ENCODE data around the gene MORN4.

MORN4 gene

DNA sequence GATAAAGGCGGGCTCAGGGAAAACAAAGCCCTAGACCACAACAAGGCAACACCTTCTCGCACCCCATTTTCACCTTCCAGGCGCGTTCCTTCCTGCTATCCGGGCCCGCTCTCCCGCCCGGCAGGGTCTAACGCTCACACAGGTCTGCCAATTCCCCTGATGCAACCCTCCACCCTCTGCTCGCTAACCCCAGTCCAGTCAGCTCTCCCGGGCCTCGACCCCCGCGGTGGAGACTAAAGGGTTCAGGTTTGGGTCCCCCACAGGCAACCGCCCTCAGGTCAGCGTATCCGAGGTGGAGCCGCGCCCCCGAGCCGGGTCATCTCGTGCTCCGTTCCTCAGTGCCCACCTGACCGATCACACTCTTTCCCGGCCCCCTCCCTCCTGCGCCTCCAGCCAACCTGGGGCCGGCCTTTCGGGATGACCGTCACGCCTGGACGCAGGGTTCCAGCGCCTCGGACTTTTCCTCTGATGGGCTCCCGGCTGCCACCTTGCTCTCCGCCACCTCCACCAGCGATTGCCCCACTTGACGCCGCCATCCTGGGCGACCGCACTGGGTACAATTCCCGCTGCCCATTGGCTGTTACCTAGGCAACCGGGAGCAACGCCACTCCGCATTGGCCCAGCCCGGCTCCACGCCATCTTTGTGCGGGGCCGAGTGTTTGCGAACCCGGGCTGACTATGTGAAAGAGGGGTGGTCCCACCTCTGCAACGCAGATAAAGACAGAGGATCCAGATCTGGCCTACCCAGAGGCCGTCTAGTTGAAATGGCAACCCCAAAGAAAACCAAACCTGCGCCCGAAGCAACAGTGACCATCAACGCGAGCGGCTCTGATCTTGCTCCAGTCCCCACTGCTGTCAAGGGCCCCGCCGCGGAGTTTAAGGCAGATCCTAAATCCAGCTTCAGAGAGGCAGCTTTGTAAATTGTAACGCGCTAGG lies at the start of gene MORN4:
Gene MORN4 (minus strand): TSS at position 552 of the 936 bp plus-strand sequence. CDS start 13,847 bp downstream, outside the sequence.
- H3K36me3 ChIP-seq (ENCODE audit: control insufficient read depth in 2 of 2, insufficient read depth in 2 of 2, low read length in 2 of 2) = no peaks in the 10 kb centered on the region
- no peaks in the 10 kb centered on the region for H3K27me3 ChIP-seq (ENCODE audit: control insufficient read depth in 1 of 2, insufficient read depth in 2 of 2, low read length in 2 of 2)
- peak within 1 kb of the TSS; percentile 18 for H3K27ac ChIP-seq (ENCODE audit: low read length)

DNA sequence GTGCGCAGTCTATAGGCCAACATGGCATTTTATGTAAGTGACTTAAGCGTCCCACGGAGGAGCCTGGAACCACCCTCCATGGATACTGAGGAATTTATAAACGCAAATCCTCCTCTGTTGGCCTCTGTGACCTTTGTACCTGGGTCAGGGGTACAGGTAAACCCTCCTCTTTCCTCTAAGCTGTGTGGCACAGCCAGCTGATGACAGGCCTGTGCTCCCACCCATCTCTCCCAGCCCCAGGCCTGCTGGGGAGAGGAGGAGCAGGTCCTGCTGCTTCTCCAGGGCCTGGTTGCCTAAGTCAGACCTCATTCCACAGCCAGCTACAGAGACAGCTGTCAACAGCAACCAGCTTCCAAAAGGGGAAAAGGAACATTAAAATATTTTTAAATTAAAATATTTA lies 48.7 kb upstream of the MORN4 start:
- no peak overlapping the region for H3K27ac ChIP-seq (ENCODE audit: low read length)
- H3K9ac ChIP-seq (ENCODE audit: low read length in 2 of 2) = no peak overlapping the region
- no peak overlapping the region for H3K4me3 ChIP-seq (ENCODE audit: low read length in 2 of 2)
- peaks cover 35% of the 10 kb centered on the region for H3K4me1 ChIP-seq (ENCODE audit: control insufficient read depth, insufficient read depth, low read length)
- H3K27me3 ChIP-seq (ENCODE audit: control insufficient read depth in 1 of 2, insufficient read depth in 2 of 2, low read length in 2 of 2) = no peaks in the 10 kb centered on the region
- H3K9me3 ChIP-seq (ENCODE audit: control insufficient read depth in 2 of 2, low read length in 2 of 2) = no peaks in the 10 kb centered on the region
- peaks cover 6 to 19% of the 10 kb centered on the region in 2 donors for H3K36me3 ChIP-seq (ENCODE audit: control insufficient read depth in 2 of 2, insufficient read depth in 2 of 2, low read length in 2 of 2)

More for the DNA sequence above, at the start of gene MORN4:
- no peaks in the 10 kb centered on the region for H3K9me3 ChIP-seq (ENCODE audit: control insufficient read depth in 2 of 2, low read length in 2 of 2)
- H3K9ac ChIP-seq (ENCODE audit: low read length in 2 of 2) = peak within 1 kb of the TSS; percentile 66 to 81
- peak within 1 kb of the TSS; percentile 76 to 90 for H3K4me3 ChIP-seq (ENCODE audit: low read length in 2 of 2)
- peaks cover 6% of the 10 kb centered on the region for H3K4me1 ChIP-seq (ENCODE audit: control insufficient read depth, insufficient read depth, low read length)

DNA sequence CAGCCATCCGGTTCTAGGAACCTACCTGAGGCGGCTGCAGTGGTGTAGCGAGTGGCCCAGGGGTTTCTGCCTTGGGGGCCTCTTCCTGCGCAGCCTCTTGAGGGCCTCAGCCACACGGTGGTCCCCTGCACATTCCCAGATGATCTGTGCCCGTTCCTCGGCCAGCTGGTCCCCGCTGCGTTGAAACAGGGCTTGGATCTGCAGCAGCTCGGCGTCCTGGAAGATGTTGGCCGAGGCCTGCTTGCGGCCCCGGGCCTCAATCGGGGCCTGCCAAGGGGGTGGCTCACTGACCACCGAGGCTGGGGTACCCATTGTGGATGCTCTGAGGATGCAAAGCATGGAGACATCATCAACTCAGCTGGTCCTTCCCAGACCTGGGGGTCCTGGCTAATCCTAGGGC lies 46.3 kb upstream of the MORN4 start:
- Histone ChIP-seq H3K4me1 (ENCODE audit: control insufficient read depth, insufficient read depth, low read length) (peaks cover 22% of the 10 kb centered on the region), H3K9me3 (ENCODE audit: control insufficient read depth in 2 of 2, low read length in 2 of 2) (no peaks in the 10 kb centered on the region), H3K27me3 (ENCODE audit: control insufficient read depth in 1 of 2, insufficient read depth in 2 of 2, low read length in 2 of 2) (no peaks in the 10 kb centered on the region), H3K27ac (ENCODE audit: low read length) (no peak overlapping the region), H3K4me3 (ENCODE audit: low read length in 2 of 2) (no peak overlapping the region), H3K9ac (ENCODE audit: low read length in 2 of 2) (no peak overlapping the region), H3K36me3 (ENCODE audit: control insufficient read depth in 2 of 2, insufficient read depth in 2 of 2, low read length in 2 of 2) (peaks cover 21 to 38% of the 10 kb centered on the region in 2 donors)

- peaks cover 34 to 49% of the 10 kb centered on the region in 2 donors for H3K36me3 ChIP-seq (ENCODE audit: control insufficient read depth in 2 of 2, insufficient read depth in 2 of 2, low read length in 2 of 2)
- H3K4me3 ChIP-seq (ENCODE audit: low read length in 2 of 2) = no peak overlapping the region
- no peaks in the 10 kb centered on the region for H3K27me3 ChIP-seq (ENCODE audit: control insufficient read depth in 1 of 2, insufficient read depth in 2 of 2, low read length in 2 of 2)
- H3K9me3 ChIP-seq (ENCODE audit: control insufficient read depth in 2 of 2, low read length in 2 of 2) = no peaks in the 10 kb centered on the region
- H3K27ac ChIP-seq (ENCODE audit: low read length) = no peak overlapping the region
- no peak overlapping the region for H3K9ac ChIP-seq (ENCODE audit: low read length in 2 of 2)
- H3K4me1 ChIP-seq (ENCODE audit: control insufficient read depth, insufficient read depth, low read length) = peaks cover 8% of the 10 kb centered on the region
Observed at GRCh38 chr10:97676770-97677581, 43.7 kb upstream of the MORN4 start.

- peaks cover 8% of the 10 kb centered on the region for H3K4me1 ChIP-seq (ENCODE audit: control insufficient read depth, insufficient read depth, low read length)
- peaks cover 34 to 48% of the 10 kb centered on the region in 2 donors for H3K36me3 ChIP-seq (ENCODE audit: control insufficient read depth in 2 of 2, insufficient read depth in 2 of 2, low read length in 2 of 2)
- H3K9ac ChIP-seq (ENCODE audit: low read length in 2 of 2) = no peak overlapping the region
- H3K27me3 ChIP-seq (ENCODE audit: control insufficient read depth in 1 of 2, insufficient read depth in 2 of 2, low read length in 2 of 2) = no peaks in the 10 kb centered on the region
- peak overlapping the region; percentile 24 for H3K27ac ChIP-seq (ENCODE audit: low read length)
- H3K4me3 ChIP-seq (ENCODE audit: low read length in 2 of 2) = no peak overlapping the region
- no peaks in the 10 kb centered on the region for H3K9me3 ChIP-seq (ENCODE audit: control insufficient read depth in 2 of 2, low read length in 2 of 2)
Observed at GRCh38 chr10:97675222-97675621, 41.9 kb upstream of the MORN4 start.

- Histone ChIP-seq H3K27me3 (ENCODE audit: control insufficient read depth in 1 of 2, insufficient read depth in 2 of 2, low read length in 2 of 2) (no peaks in the 10 kb centered on the region), H3K4me1 (ENCODE audit: control insufficient read depth, insufficient read depth, low read length) (peaks cover 5% of the 10 kb centered on the region), H3K9me3 (ENCODE audit: control insufficient read depth in 2 of 2, low read length in 2 of 2) (no peaks in the 10 kb centered on the region), H3K9ac (ENCODE audit: low read length in 2 of 2) (no peak overlapping the region), H3K36me3 (ENCODE audit: control insufficient read depth in 2 of 2, insufficient read depth in 2 of 2, low read length in 2 of 2) (peaks cover 38 to 48% of the 10 kb centered on the region in 2 donors), H3K27ac (ENCODE audit: low read length) (no peak overlapping the region), H3K4me3 (ENCODE audit: low read length in 2 of 2) (no peak overlapping the region)
Observed at GRCh38 chr10:97673736-97674525, 40.6 kb upstream of the MORN4 start.

GRCh38 chr10:97669571-97669970 lies 36.3 kb upstream of the MORN4 start:
- H3K27me3 ChIP-seq (ENCODE audit: control insufficient read depth in 1 of 2, insufficient read depth in 2 of 2, low read length in 2 of 2) = no peaks in the 10 kb centered on the region
- no peaks in the 10 kb centered on the region for H3K9me3 ChIP-seq (ENCODE audit: control insufficient read depth in 2 of 2, low read length in 2 of 2)
- H3K36me3 ChIP-seq (ENCODE audit: control insufficient read depth in 2 of 2, insufficient read depth in 2 of 2, low read length in 2 of 2) = peaks cover 26 to 45% of the 10 kb centered on the region in 2 donors
- no peak overlapping the region for H3K27ac ChIP-seq (ENCODE audit: low read length)
- no peak overlapping the region for H3K4me3 ChIP-seq (ENCODE audit: low read length in 2 of 2)
- H3K9ac ChIP-seq (ENCODE audit: low read length in 2 of 2) = no peak overlapping the region
- H3K4me1 ChIP-seq (ENCODE audit: control insufficient read depth, insufficient read depth, low read length) = peaks cover 2% of the 10 kb centered on the region

DNA sequence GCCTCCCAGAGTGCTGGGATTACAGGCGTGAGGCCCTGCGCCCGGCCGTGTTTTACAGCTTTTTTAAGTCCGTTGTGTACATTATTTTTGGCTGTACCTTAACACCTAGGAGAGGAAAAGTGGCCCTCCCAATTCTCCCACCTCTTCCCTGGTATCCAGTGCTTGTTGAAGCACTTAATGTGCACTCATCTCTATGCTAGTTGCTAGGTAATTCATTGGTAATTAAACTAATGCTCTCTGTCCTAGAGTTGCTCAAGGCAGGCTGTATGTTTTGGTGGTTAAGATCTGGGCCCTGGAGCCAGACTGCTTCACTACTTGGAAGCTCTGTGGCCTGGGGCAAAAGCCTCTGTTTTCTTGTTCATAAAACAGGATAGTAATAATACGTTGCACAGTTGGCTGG lies 34.2 kb upstream of the MORN4 start:
- no peaks in the 10 kb centered on the region for H3K4me1 ChIP-seq (ENCODE audit: control insufficient read depth, insufficient read depth, low read length)
- H3K4me3 ChIP-seq (ENCODE audit: low read length in 2 of 2) = no peak overlapping the region
- peaks cover 22 to 48% of the 10 kb centered on the region in 2 donors for H3K36me3 ChIP-seq (ENCODE audit: control insufficient read depth in 2 of 2, insufficient read depth in 2 of 2, low read length in 2 of 2)
- no peak overlapping the region for H3K9ac ChIP-seq (ENCODE audit: low read length in 2 of 2)
- H3K27ac ChIP-seq (ENCODE audit: low read length) = no peak overlapping the region
- no peaks in the 10 kb centered on the region for H3K9me3 ChIP-seq (ENCODE audit: control insufficient read depth in 2 of 2, low read length in 2 of 2)
- no peaks in the 10 kb centered on the region for H3K27me3 ChIP-seq (ENCODE audit: control insufficient read depth in 1 of 2, insufficient read depth in 2 of 2, low read length in 2 of 2)

DNA sequence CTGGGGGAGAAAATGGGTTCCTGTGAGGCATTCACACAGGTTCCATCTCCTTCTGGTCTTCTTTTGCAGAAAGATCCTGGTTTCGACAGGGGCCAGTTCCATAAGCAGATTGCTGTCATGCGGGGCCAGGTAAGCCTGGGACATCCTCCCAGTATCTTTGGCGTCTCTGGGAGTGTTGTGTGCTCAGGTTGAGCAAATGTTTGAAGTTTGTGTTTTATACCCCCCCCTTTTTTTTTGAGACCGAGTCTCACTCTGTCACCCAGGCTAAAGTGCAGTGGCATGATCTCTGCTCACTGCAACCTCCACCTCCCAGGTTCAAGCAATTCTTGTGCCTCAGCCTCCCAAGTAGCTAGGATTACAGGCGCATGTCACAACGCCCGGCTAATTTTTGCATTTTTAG lies 33.7 kb upstream of the MORN4 start:
- Histone ChIP-seq H3K9ac (ENCODE audit: low read length in 2 of 2) (no peak overlapping the region), H3K4me1 (ENCODE audit: control insufficient read depth, insufficient read depth, low read length) (no peaks in the 10 kb centered on the region), H3K4me3 (ENCODE audit: low read length in 2 of 2) (no peak overlapping the region), H3K27ac (ENCODE audit: low read length) (no peak overlapping the region), H3K27me3 (ENCODE audit: control insufficient read depth in 1 of 2, insufficient read depth in 2 of 2, low read length in 2 of 2) (no peaks in the 10 kb centered on the region), H3K36me3 (ENCODE audit: control insufficient read depth in 2 of 2, insufficient read depth in 2 of 2, low read length in 2 of 2) (peaks cover 22 to 51% of the 10 kb centered on the region in 2 donors), H3K9me3 (ENCODE audit: control insufficient read depth in 2 of 2, low read length in 2 of 2) (no peaks in the 10 kb centered on the region)

DNA sequence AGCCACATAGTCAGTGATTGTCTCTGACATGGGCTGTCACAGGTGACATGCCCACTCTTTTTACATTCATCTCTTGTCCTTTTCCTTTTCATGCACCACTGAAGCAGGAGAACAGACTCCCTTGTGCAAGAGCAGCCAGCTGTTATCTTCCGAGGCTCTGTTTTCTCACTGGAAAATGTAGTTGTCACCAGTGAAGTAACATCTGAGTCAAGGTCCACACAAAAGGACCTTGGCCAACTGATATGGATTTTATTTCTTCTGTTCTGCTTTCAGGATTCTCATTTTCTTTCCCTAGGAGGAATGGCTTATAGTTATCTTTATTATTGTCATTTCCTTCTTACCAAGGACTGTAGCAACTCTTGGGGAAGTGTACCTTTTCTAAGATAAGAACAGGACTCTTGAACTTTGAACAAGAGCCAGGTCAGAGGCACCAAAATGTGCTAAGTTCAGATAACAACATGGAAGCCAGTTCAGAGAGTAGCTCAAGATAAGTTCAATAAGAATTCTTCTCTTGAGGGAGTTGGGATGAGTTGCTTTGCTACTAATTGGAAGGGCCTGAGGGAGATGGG lies 31.1 kb upstream of the MORN4 start:
- Histone ChIP-seq H3K9me3 (ENCODE audit: control insufficient read depth in 2 of 2, low read length in 2 of 2) (no peaks in the 10 kb centered on the region), H3K36me3 (ENCODE audit: control insufficient read depth in 2 of 2, insufficient read depth in 2 of 2, low read length in 2 of 2) (peaks cover 17 to 49% of the 10 kb centered on the region in 2 donors), H3K27ac (ENCODE audit: low read length) (no peak overlapping the region), H3K9ac (ENCODE audit: low read length in 2 of 2) (no peak overlapping the region), H3K4me3 (ENCODE audit: low read length in 2 of 2) (no peak overlapping the region), H3K4me1 (ENCODE audit: control insufficient read depth, insufficient read depth, low read length) (no peaks in the 10 kb centered on the region), H3K27me3 (ENCODE audit: control insufficient read depth in 1 of 2, insufficient read depth in 2 of 2, low read length in 2 of 2) (no peaks in the 10 kb centered on the region)

Measured in stomach smooth muscle (tissue), 2 donors.